NT2/D1 (cell line): ENCODE results near the gene ACSS3.

Source experiments
- SUZ12 ChIP-seq: IDR thresholded peaks from 2 replicates; pipeline ENCODE4 v1.6.1; 2011; ENCODE audit not compliant: insufficient read length, insufficient read depth; ENCODE audit errors: extremely low read depth
- YY1 ChIP-seq: IDR thresholded peaks from 2 replicates; pipeline ENCODE4 v1.6.1; 2011; ENCODE audit not compliant: insufficient read length, insufficient read depth
- ZNF274 ChIP-seq: IDR thresholded peaks from 2 replicates; pipeline ENCODE4 v1.6.1; 2011; ENCODE audit warnings: mild to moderate bottlenecking, low read depth, low read length

DNA sequence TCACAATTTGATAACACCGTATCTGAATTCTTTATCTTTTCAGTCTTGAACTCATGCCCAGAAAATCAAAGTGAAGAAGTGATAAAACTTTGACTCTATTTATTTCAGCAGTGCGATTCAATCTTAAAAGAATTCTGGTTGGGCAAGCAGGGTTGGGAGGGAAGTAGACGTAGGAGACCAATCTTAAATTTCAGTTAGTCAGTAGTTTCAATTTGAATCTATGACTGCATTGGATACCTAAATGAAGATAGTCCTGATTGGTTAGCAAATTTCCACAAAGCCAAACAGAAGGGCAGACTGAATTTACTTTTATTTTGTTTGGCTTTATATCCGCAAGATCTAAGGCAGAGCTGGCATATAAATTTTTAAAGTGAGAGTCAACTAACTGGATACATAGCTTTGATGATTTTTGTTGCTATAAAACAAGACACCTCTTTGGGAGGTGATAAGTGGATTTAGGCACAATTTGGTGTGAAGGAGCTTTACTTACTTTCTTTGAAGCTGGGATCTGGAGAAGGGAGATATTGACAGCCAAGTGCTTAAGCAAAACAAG is 2.6 kb downstream of the ACSS3 start:
- TF ChIP-seq ZNF274 (no peak), YY1 (no peak), SUZ12 (no peak)
